Smooth muscle cell (in vitro differentiated cells): ENCODE measurements around the gene LDLRAD4. TPM values are rescaled to one million over a fixed set of nuclear protein-coding genes. Genes with fewer than 3 reads are reported as not detected.
A peak's percentile ranks its signal among the peaks of the same experiment; 100 is the strongest.

Experiments used
- DNase-seq: peaks from one replicate; lab custom pipeline; 2025; ENCODE audit not compliant: unreplicated experiment; lab: John Stamatoyannopoulos, UW
- H2AFZ ChIP-seq: fragments of 200-600 bp; sonication (generic); 2 replicates; pipeline ENCODE4 v1.6.0; 2016; ENCODE audit warnings: antibody characterized with exemption, low read depth, mild to moderate bottlenecking
- H3F3A ChIP-seq: fragments of 200-600 bp; sonication (generic); 2 replicates; pipeline ENCODE4 v1.6.0; 2017; ENCODE audit warnings: antibody characterized with exemption, low read depth
- H3K27ac ChIP-seq: fragments of 200-600 bp; sonication (generic); 2 replicates; pipeline ENCODE4 v1.5.1; 2016; ENCODE audit warnings: low read depth, mild to moderate bottlenecking
- H3K27me3 ChIP-seq: fragments of 200-600 bp; sonication (generic); 2 replicates; pipeline ENCODE4 v1.6.1; 2016; ENCODE audit warnings: low read depth, mild to moderate bottlenecking
- H3K36me3 ChIP-seq: fragments of 200-600 bp; sonication (generic); 2 replicates; pipeline ENCODE4 v1.5.1; 2016; ENCODE audit warnings: low read depth
- H3K4me1 ChIP-seq: fragments of 200-600 bp; sonication (generic); 2 replicates; pipeline ENCODE4 v1.5.1; 2016; ENCODE audit warnings: low read depth
- H3K4me2 ChIP-seq: fragments of 200-600 bp; sonication (generic); 2 replicates; pipeline ENCODE4 v1.6.0; 2016; ENCODE audit warnings: mild to moderate bottlenecking
- H3K4me3 ChIP-seq: fragments of 200-600 bp; sonication (generic); 2 replicates; pipeline ENCODE4 v1.5.1; 2016; ENCODE audit warnings: mild to moderate bottlenecking
- H3K79me2 ChIP-seq: fragments of 200-600 bp; sonication (generic); 2 replicates; pipeline ENCODE4 v1.6.0; 2016; ENCODE audit warnings: low read depth, mild to moderate bottlenecking
- H3K9ac ChIP-seq: fragments of 200-600 bp; sonication (generic); 2 replicates; pipeline ENCODE4 v1.6.0; 2016; ENCODE audit warnings: low read depth
- H3K9me3 ChIP-seq: fragments of 200-600 bp; sonication (generic); replicated peaks from 2 replicates; pipeline ENCODE4 v1.5.1; 2016; ENCODE audit warnings: low read depth
- H4K20me1 ChIP-seq: fragments of 200-600 bp; sonication (generic); 2 replicates; pipeline ENCODE4 v1.6.0; 2016; ENCODE audit warnings: low read depth
- CTCF ChIP-seq: fragments of 200-600 bp; sonication (generic); IDR thresholded peaks from 2 replicates; pipeline ENCODE4 v1.5.1; 2017; ENCODE audit warnings: borderline replicate concordance, mild to moderate bottlenecking, antibody characterized with exemption; ENCODE audit not compliant: insufficient read depth, poor library complexity, severe bottlenecking
- WGBS: methylation state at CpG from one replicate; pipeline ENCODE4 v1.1.7; 2016; ENCODE audit warnings: low lambda C conversion rate; 5-methylcytosine and 5-hydroxymethylcytosine counted together
- polyA plus RNA-seq: library from polyadenylated mRNA; unstranded; fragments of >200 nt; fragmentation: Nextera tagmentation; extraction: Ambion mirVana; gene quantifications from 2 replicates; pipeline ENCODE4 v1.2.1, GENCODE V29; 2016
- total RNA-seq: library from RNA; depleted of rRNA; stranded (reverse); fragments of >200 nt; gene quantifications from 2 replicates; pipeline ENCODE4 v1.2.3, GENCODE V29; 2014

Gene LDLRAD4
- total and polyA plus RNA-seq, 2 experiments from 2014 or later = 36.2 to 48.3 TPM

GRCh38 chr18:13382954-13383827 lies 164.6 kb downstream of the LDLRAD4 start:
- Histone ChIP-seq H3K9ac (peak overlapping the region; percentile 86), H4K20me1 (no peaks in the 10 kb centered on the region), H3K4me3 (no peak overlapping the region), H3K27me3 (no peaks in the 10 kb centered on the region), H3K27ac (peak overlapping the region; percentile 84), H3K36me3 (no peaks in the 10 kb centered on the region), H3K9me3 (no peaks in the 10 kb centered on the region), H3F3A (peaks cover 5% of the 10 kb centered on the region), H3K4me2 (no peak overlapping the region), H3K79me2 (peaks cover 70% of the 10 kb centered on the region), H3K4me1 (no peaks in the 10 kb centered on the region), H2AFZ (no peak overlapping the region)
- TF ChIP-seq CTCF = no peak
- no peak for DNase-seq
- WGBS = 90% methylated on average over 19 of the region's 19 CpGs

- no peak overlapping the region for H2AFZ ChIP-seq
- no peak for TF ChIP-seq CTCF
- 97% methylated on average over 38 of the region's 40 CpGs for WGBS
Measured at GRCh38 chr18:13386891-13387801, 168.6 kb downstream of the LDLRAD4 start.

GRCh38 chr18:13387855-13388548 lies 169.4 kb downstream of the LDLRAD4 start:
- no peaks in the 10 kb centered on the region for H3K27me3 ChIP-seq
- no peak for DNase-seq

More at GRCh38 chr18:13386891-13387801, 168.6 kb downstream of the LDLRAD4 start:
- H3K4me1 ChIP-seq = peaks cover 6% of the 10 kb centered on the region
- peaks cover 5% of the 10 kb centered on the region for H3F3A ChIP-seq
- no peaks in the 10 kb centered on the region for H3K36me3 ChIP-seq
- H3K27me3 ChIP-seq = no peaks in the 10 kb centered on the region
- H3K27ac ChIP-seq = peak overlapping the region; percentile 88
- H4K20me1 ChIP-seq = no peaks in the 10 kb centered on the region
- no peak for DNase-seq
- no peaks in the 10 kb centered on the region for H3K9me3 ChIP-seq
- peak overlapping the region; percentile 52 for H3K4me2 ChIP-seq
- H3K79me2 ChIP-seq = peaks cover 65% of the 10 kb centered on the region
- H3K4me3 ChIP-seq = no peak overlapping the region
- H3K9ac ChIP-seq = peak overlapping the region; percentile 66

More at GRCh38 chr18:13387855-13388548, 169.4 kb downstream of the LDLRAD4 start:
- H3K79me2 ChIP-seq = peaks cover 65% of the 10 kb centered on the region
- no peak overlapping the region for H2AFZ ChIP-seq
- peak overlapping the region; percentile 88 for H3K27ac ChIP-seq
- H3K9ac ChIP-seq = peak overlapping the region; percentile 66
- no peak overlapping the region for H3K4me3 ChIP-seq
- peak overlapping the region; percentile 52 for H3K4me2 ChIP-seq
- H3K4me1 ChIP-seq = peaks cover 6% of the 10 kb centered on the region
- H3F3A ChIP-seq = peaks cover 5% of the 10 kb centered on the region
- H3K36me3 ChIP-seq = no peaks in the 10 kb centered on the region
- no peaks in the 10 kb centered on the region for H3K9me3 ChIP-seq
- 41% methylated on average over 13 of the region's 13 CpGs for WGBS
- TF ChIP-seq CTCF = no peak
- H4K20me1 ChIP-seq = no peaks in the 10 kb centered on the region
